Measurements from ENCODE around the gene PRR23A.

Gene PRR23A

DNA sequence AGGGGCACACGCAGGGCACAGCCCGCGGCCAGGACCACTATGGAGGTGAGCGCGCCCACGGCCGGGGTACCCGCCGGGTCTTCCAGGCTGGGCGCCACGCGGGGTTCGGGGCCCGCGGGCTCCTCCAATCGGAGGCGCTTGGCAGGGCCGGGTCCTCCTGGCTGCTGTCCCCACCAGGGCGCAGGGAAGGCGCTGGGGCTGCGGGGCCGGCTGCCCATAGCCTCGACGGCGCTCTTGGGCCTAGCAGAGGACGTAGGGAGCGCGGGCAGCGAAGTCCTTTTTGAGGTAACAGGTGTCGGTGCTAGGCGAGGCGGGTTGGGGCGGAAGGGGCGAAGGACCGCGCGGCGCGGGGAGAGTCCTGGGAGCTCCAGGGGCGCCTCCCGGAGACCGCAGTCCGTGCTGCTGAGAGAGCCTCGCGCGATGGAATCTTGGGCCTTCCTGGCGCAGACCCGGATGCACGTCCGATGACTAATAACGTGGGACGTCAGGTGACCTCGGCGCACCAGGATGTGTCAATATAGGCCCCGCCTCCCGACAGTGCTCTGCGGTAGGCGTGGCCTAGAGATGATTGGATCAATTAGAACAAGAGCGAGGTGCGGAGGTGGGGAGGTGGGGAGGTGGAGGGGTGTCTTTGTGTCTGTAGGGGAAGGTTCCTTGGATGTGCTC is at the start of gene PRR23A:
PRR23A (minus strand) TSS at position 218 of the 666 bp plus-strand sequence; CDS start at position 218, 0 bp downstream.
- no peak within 1 kb of the TSS for H3K4me2 ChIP-seq (ENCODE audit: low read depth, low read length)
- H3K9me2 ChIP-seq (replicated peaks; ENCODE audit: insufficient read depth, low read length), result no peaks in the 10 kb centered on the region
- no peaks in the 10 kb centered on the region for H3K4me1 ChIP-seq (ENCODE audit: low read length)
- no peak within 1 kb of the TSS for H3K9ac ChIP-seq (ENCODE audit: low read length)
- no peaks in the 10 kb centered on the region for H3K27me3 ChIP-seq (replicated peaks; ENCODE audit: insufficient read depth, low read length)
- H3K36me3 ChIP-seq (replicated peaks; ENCODE audit: insufficient read depth, low read length), result no peaks in the 10 kb centered on the region
- H4K20me1 ChIP-seq (ENCODE audit: insufficient read depth, low read length), result no peaks in the 10 kb centered on the region
- H3F3A ChIP-seq (ENCODE audit: insufficient read depth, low read length), result no peaks in the 10 kb centered on the region
- no peaks in the 10 kb centered on the region for H3K9me3 ChIP-seq (replicated peaks; ENCODE audit: insufficient read depth, low read length)
- no peak for TF ChIP-seq CTCF (IDR thresholded peaks at IDR 0.05; ENCODE audit: low read length)
- no peak for TF ChIP-seq EZH2phosphoT487 (IDR thresholded peaks at IDR 0.05; ENCODE audit: low read length)
- TF ChIP-seq EZH2 (optimal IDR thresholded peaks at IDR 0.05; ENCODE audit: low read depth, low read length), result no peak
- H3K79me2 ChIP-seq (ENCODE audit: low read length), result no peaks in the 10 kb centered on the region
- no peak within 1 kb of the TSS for H3K4me3 ChIP-seq (ENCODE audit: low read length)
- H3K27ac ChIP-seq (ENCODE audit: low read length), result no peak within 1 kb of the TSS
- H2AFZ ChIP-seq (ENCODE audit: low read length), result no peak within 1 kb of the TSS
- no peak for DNase-seq

DNA sequence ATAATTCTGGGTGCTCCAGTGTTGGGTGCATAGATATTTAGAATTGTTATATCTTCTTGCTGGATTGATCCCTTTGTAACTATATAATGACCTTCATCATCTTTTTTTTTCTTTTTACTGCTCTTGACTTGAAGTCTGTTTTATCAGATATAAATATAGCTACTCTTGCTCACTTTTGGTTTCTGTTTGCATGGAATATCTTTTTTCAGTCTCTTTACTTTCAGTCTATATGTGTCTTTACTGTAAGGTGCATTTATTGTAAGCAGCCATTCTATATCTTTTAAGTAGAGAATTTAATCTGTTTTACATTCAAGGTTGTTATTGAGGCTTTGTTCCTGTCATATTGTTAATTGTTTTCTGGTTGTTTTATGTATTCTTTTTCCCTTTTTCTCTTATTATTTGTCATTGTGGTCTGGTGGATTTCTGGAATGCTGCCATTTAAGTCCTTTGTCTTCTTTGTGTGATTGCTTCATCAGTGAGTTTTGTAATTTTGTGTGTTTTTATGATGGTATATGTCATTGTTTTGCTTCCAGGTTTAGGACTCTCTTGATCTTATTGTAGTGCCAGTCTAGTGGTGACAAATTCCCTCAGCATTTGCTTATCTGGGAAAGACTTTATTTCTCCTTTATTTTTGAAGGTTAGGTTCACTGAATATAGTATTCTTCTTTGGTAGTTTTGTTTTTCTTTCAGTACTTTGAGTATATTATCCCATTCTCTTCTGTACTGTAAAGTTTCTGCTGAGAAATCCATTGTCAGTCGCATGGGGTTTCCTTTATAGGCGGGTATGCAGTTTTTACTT is 46.9 kb upstream of the PRR23A start:
- no peaks in the 10 kb centered on the region for H3K27me3 ChIP-seq (replicated peaks; ENCODE audit: insufficient read depth, low read length)
- H3K79me2 ChIP-seq (ENCODE audit: low read length), result no peaks in the 10 kb centered on the region
- peak overlapping the region; percentile 10; the same call in 1 of the 2 replicates for H3K4me3 ChIP-seq (ENCODE audit: low read length)
- H3F3A ChIP-seq (ENCODE audit: insufficient read depth, low read length), result peaks cover 8% of the 10 kb centered on the region; the same call in 1 of the 2 replicates
- peak overlapping the region; percentile 16; the same call in 1 of the 2 replicates for H3K27ac ChIP-seq (ENCODE audit: low read length)
- peak; percentile 76 for DNase-seq
- H3K36me3 ChIP-seq (replicated peaks; ENCODE audit: insufficient read depth, low read length), result no peaks in the 10 kb centered on the region
- H3K4me1 ChIP-seq (ENCODE audit: low read length), result peaks cover 16% of the 10 kb centered on the region
- peak overlapping the region; percentile 48 for H2AFZ ChIP-seq (ENCODE audit: low read length)
- no peaks in the 10 kb centered on the region for H3K9me3 ChIP-seq (replicated peaks; ENCODE audit: insufficient read depth, low read length)
- H4K20me1 ChIP-seq (ENCODE audit: insufficient read depth, low read length), result no peaks in the 10 kb centered on the region
- H3K9ac ChIP-seq (ENCODE audit: low read length), result no peak overlapping the region
- TF ChIP-seq EZH2phosphoT487 (IDR thresholded peaks at IDR 0.05; ENCODE audit: low read length) (no peak), EZH2 (optimal IDR thresholded peaks at IDR 0.05; ENCODE audit: low read depth, low read length) (no peak), CTCF (IDR thresholded peaks at IDR 0.05; ENCODE audit: low read length) (no peak)
- H3K4me2 ChIP-seq (ENCODE audit: low read depth, low read length), result peak overlapping the region; percentile 48
- no peaks in the 10 kb centered on the region for H3K9me2 ChIP-seq (replicated peaks; ENCODE audit: insufficient read depth, low read length)

- H3K4me1 ChIP-seq (ENCODE audit: low read length), result no peaks in the 10 kb centered on the region
- no peak within 1 kb of the TSS for H3K27ac ChIP-seq (ENCODE audit: low read length)
- no peaks in the 10 kb centered on the region for H4K20me1 ChIP-seq (ENCODE audit: insufficient read depth, low read length)
- H3F3A ChIP-seq (ENCODE audit: insufficient read depth, low read length), result no peaks in the 10 kb centered on the region
- no peaks in the 10 kb centered on the region for H3K27me3 ChIP-seq (replicated peaks; ENCODE audit: insufficient read depth, low read length)
- DNase-seq, result no peak
- TF ChIP-seq EZH2 (optimal IDR thresholded peaks at IDR 0.05; ENCODE audit: low read depth, low read length) (no peak), CTCF (IDR thresholded peaks at IDR 0.05; ENCODE audit: low read length) (peak; percentile 10; the same call in 1 of the 2 replicates), EZH2phosphoT487 (IDR thresholded peaks at IDR 0.05; ENCODE audit: low read length) (no peak)
- no peaks in the 10 kb centered on the region for H3K36me3 ChIP-seq (replicated peaks; ENCODE audit: insufficient read depth, low read length)
- H3K9ac ChIP-seq (ENCODE audit: low read length), result no peak within 1 kb of the TSS
- H2AFZ ChIP-seq (ENCODE audit: low read length), result no peak within 1 kb of the TSS
- H3K79me2 ChIP-seq (ENCODE audit: low read length), result no peaks in the 10 kb centered on the region
- H3K9me3 ChIP-seq (replicated peaks; ENCODE audit: insufficient read depth, low read length), result no peaks in the 10 kb centered on the region
- H3K4me2 ChIP-seq (ENCODE audit: low read depth, low read length), result no peak within 1 kb of the TSS
- no peaks in the 10 kb centered on the region for H3K9me2 ChIP-seq (replicated peaks; ENCODE audit: insufficient read depth, low read length)
- no peak within 1 kb of the TSS for H3K4me3 ChIP-seq (ENCODE audit: low read length)
Measured at GRCh38 chr3:139044366-139045210, 38.5 kb upstream of the PRR23A start, which contains the start of gene PRR23C. Gene PRR23C, minus strand, starts transcription at chr3:139044892. Its CDS starts 272 bp downstream, at chr3:139044620.

Measured in MM.1S (cell line).